CD14-positive monocyte (primary cell): ENCODE data around the gene PSME3. TPM values are rescaled to one million over a fixed set of nuclear protein-coding genes. Genes with fewer than 3 reads are reported as not detected.

Source experiments
- DNase-seq, 3 donors: peaks; one replicate each; pipeline ENCODE4 v3.0.0-alpha.2; 2011 to 2022
- H2AFZ ChIP-seq: 2 replicates; pipeline ENCODE4 v1.6.0; 2012; ENCODE audit warnings: mild to moderate bottlenecking, low read depth, low read length, inconsistent platforms; ENCODE audit not compliant: insufficient read depth, poor library complexity, severe bottlenecking
- H3K27ac ChIP-seq, 2 donors: 1 replicate in 1 of 2; 2 replicates in 1 of 2; pipeline ENCODE4 v1.5.1; 2012 to 2013; ENCODE audit warnings: low read length in 2 of 2, control low read depth in 1 of 2, inconsistent platforms in 1 of 2, low read depth in 1 of 2, mild to moderate bottlenecking in 1 of 2
- H3K27me3 ChIP-seq, 2 donors: one replicate each; pipeline versions ENCODE4 v1.6.0 to v1.6.1; 2011 to 2013; ENCODE audit warnings: low read length in 2 of 2; ENCODE audit not compliant: control insufficient read depth in 2 of 2, insufficient read depth in 2 of 2
- H3K36me3 ChIP-seq, 2 donors: replicated peaks in 1 of 2; 1 replicate in 1 of 2; 2 replicates in 1 of 2; pipeline versions ENCODE4 v1.5.1 to v1.6.1; 2012 to 2013; ENCODE audit warnings: low read length in 2 of 2, control low read depth in 1 of 2, inconsistent platforms in 1 of 2, mild to moderate bottlenecking in 1 of 2; ENCODE audit not compliant: insufficient read depth in 2 of 2, control insufficient read depth in 1 of 2
- H3K4me1 ChIP-seq, 2 donors: 1 replicate in 1 of 2; 2 replicates in 1 of 2; pipeline versions ENCODE4 v1.5.1 to v1.6.1; 2012 to 2013; ENCODE audit warnings: low read length in 2 of 2, control low read depth in 1 of 2, inconsistent platforms in 1 of 2, mild to moderate bottlenecking in 1 of 2, moderate library complexity in 1 of 2; ENCODE audit not compliant: insufficient read depth in 2 of 2, control insufficient read depth in 1 of 2
- H3K4me2 ChIP-seq: replicated peaks from 2 replicates; pipeline ENCODE3; 2012; ENCODE audit warnings: low read length, moderate library complexity, mild to moderate bottlenecking; ENCODE audit not compliant: poor library complexity, severe bottlenecking; ENCODE audit errors: extremely low read depth
- H3K4me3 ChIP-seq, 3 experiments: fragments of 200-600 bp in 1 of 3; sonication (generic) in 1 of 3; replicated peaks in 1 of 3; 1 replicate in 2 of 3; 2 replicates in 1 of 3; pipeline ENCODE4 v1.5.1; 2011 to 2013; ENCODE audit warnings: low read length in 3 of 3, mild to moderate bottlenecking in 3 of 3, control low read depth in 2 of 3, low read depth in 2 of 3, inconsistent platforms in 1 of 3, moderate library complexity in 1 of 3
- H3K79me2 ChIP-seq: 2 replicates; pipeline ENCODE4 v1.6.0; 2012; ENCODE audit warnings: mild to moderate bottlenecking, control low read depth, inconsistent platforms, low read length, moderate library complexity; ENCODE audit not compliant: insufficient read depth
- H3K9ac ChIP-seq: 2 replicates; pipeline ENCODE4 v1.6.0; 2017; ENCODE audit warnings: low read length, mild to moderate bottlenecking; ENCODE audit not compliant: insufficient read depth, poor library complexity, severe bottlenecking
- H3K9me3 ChIP-seq, 2 donors: replicated peaks in 1 of 2; 1 replicate in 1 of 2; 2 replicates in 1 of 2; pipeline versions ENCODE4 v1.5.1 to v1.6.1; 2012 to 2013; ENCODE audit warnings: low read length in 2 of 2, control low read depth in 1 of 2; ENCODE audit not compliant: control insufficient read depth in 1 of 2, insufficient read depth in 1 of 2
- H4K20me1 ChIP-seq: 2 replicates; pipeline ENCODE4 v1.6.0; 2012; ENCODE audit warnings: mild to moderate bottlenecking, low read length, control low read depth, moderate library complexity; ENCODE audit not compliant: insufficient read depth
- H3K27ac Mint-ChIP-seq, 7 donors: one replicate each; pipeline ENCODE4 v1.8.0; 2020; ENCODE audit warnings: mild to moderate bottlenecking in 7 of 7, mixed read lengths in 7 of 7, moderate library complexity in 6 of 7, inconsistent platforms in 2 of 7
- H3K27me3 Mint-ChIP-seq, 3 donors: one replicate each; pipeline ENCODE4 v1.8.0; 2021 to 2022; ENCODE audit warnings: low read depth in 3 of 3, mild to moderate bottlenecking in 3 of 3, mixed read lengths in 3 of 3, moderate library complexity in 3 of 3, inconsistent platforms in 1 of 3
- H3K36me3 Mint-ChIP-seq, 2 donors: one replicate each; pipeline ENCODE4 v1.8.0; 2020; ENCODE audit warnings: mixed read lengths in 2 of 2, inconsistent platforms in 1 of 2, mild to moderate bottlenecking in 1 of 2
- H3K4me1 Mint-ChIP-seq: one replicate; pipeline ENCODE4 v1.8.0; 2020; ENCODE audit warnings: mild to moderate bottlenecking, mixed read lengths
- H3K4me3 Mint-ChIP-seq, 2 donors: one replicate each; pipeline ENCODE4 v1.8.0; 2020; ENCODE audit warnings: mild to moderate bottlenecking in 2 of 2, mixed read lengths in 2 of 2, moderate library complexity in 1 of 2
- H3K9me3 Mint-ChIP-seq, 7 donors: one replicate each; pipeline ENCODE4 v1.8.0; 2020 to 2022; ENCODE audit warnings: mixed read lengths in 7 of 7, mild to moderate bottlenecking in 6 of 7, moderate library complexity in 6 of 7, inconsistent platforms in 2 of 7
- WGBS: methylation state at CpG from one replicate; pipeline ENCODE4 v1.1.5; 2013; ENCODE audit warnings: missing lambda C conversion rate; ENCODE audit not compliant: insufficient coverage; 5-methylcytosine and 5-hydroxymethylcytosine counted together
- intact Hi-C, 2 donors: fragments of 100-400 bp; cut with micrococcal nuclease; formaldehyde crosslinking; loops; one replicate each; pipeline versions ENCODE4 v1.15.0 to v1.15.1; 2023
- polyA plus RNA-seq, 3 donors: library from polyadenylated mRNA; depleted of rRNA in 1 of 3; unstranded in 2 of 3; stranded (reverse) in 1 of 3; fragments of 300-500 nt in 2 of 3; fragments of >200 nt in 1 of 3; fragmentation: Illumina TruSeq in 2 of 3; gene quantifications; 1 replicate in 2 of 3; 2 replicates in 1 of 3; pipeline ENCODE4 v1.2.3, GENCODE V29; 2012 to 2021
- TF ChIP-seq, protein P1 (sequence below): fragments of 200-600 bp; IDR thresholded peaks from one replicate; pipeline ENCODE4 v1.8.0; 2022; ENCODE audit warnings: antibody characterized with exemption, mild to moderate bottlenecking

Gene PSME3
- polyA plus RNA-seq, 3 donors: 61.9 to 137 (median 124) TPM

DNA sequence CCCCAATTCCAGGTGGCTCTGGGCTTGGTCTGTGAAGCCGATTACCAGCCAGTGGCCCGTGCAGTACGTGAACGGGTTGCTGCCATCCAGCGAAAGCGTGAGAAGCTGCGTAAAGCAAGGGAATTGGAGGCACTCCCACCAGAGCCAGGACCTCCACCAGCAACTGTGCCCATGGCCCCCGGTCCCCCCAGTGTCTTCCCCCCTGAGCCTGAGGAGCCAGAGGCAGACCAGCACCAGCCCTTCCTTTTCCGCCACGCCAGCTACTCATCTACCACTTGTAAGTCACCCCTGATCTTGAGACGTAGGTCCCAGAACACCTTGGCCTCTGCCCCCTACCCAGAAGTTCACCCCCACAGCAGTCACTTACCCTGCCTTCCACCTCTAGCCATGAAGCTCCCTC lies 45.9 kb upstream of the PSME3 start:
- Mint-ChIP-seq H3K27me3 (peaks cover 66 to 81% (median 69%) of the 10 kb centered on the region in 3 donors), H3K36me3 (peaks cover 3 to 7% of the 10 kb centered on the region in 2 donors), H3K9me3 (peaks cover 4 to 26% (median 11%) of the 10 kb centered on the region in 7 donors), H3K4me1 (peaks cover 17% of the 10 kb centered on the region), H3K27ac (no peak overlapping the region), H3K4me3 (peak overlapping the region in 1 of 2 donors; percentile 11)
- H3K36me3 ChIP-seq: no peaks in the 10 kb centered on the region
- TF ChIP-seq, protein P1, sequence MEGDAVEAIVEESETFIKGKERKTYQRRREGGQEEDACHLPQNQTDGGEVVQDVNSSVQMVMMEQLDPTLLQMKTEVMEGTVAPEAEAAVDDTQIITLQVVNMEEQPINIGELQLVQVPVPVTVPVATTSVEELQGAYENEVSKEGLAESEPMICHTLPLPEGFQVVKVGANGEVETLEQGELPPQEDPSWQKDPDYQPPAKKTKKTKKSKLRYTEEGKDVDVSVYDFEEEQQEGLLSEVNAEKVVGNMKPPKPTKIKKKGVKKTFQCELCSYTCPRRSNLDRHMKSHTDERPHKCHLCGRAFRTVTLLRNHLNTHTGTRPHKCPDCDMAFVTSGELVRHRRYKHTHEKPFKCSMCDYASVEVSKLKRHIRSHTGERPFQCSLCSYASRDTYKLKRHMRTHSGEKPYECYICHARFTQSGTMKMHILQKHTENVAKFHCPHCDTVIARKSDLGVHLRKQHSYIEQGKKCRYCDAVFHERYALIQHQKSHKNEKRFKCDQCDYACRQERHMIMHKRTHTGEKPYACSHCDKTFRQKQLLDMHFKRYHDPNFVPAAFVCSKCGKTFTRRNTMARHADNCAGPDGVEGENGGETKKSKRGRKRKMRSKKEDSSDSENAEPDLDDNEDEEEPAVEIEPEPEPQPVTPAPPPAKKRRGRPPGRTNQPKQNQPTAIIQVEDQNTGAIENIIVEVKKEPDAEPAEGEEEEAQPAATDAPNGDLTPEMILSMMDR: no peak
- peaks cover 0 to 38% of the 10 kb centered on the region in 2 donors for H3K9me3 ChIP-seq
- 87% methylated on average over 11 of the region's 11 CpGs for WGBS
- H3K9ac ChIP-seq: no peak overlapping the region
- no peak overlapping the region for H3K4me2 ChIP-seq
- H3K27ac ChIP-seq: no peak overlapping the region
- no peaks in the 10 kb centered on the region for H3K79me2 ChIP-seq
- H3K4me3 ChIP-seq: no peak overlapping the region
- H2AFZ ChIP-seq: no peak overlapping the region
- peaks cover 7 to 20% of the 10 kb centered on the region in 2 donors for H3K4me1 ChIP-seq
- no peaks in the 10 kb centered on the region for H4K20me1 ChIP-seq
- no peak for DNase-seq
- intact Hi-C loops: no loop called here
- peaks cover 44 to 60% of the 10 kb centered on the region in 2 donors for H3K27me3 ChIP-seq

DNA sequence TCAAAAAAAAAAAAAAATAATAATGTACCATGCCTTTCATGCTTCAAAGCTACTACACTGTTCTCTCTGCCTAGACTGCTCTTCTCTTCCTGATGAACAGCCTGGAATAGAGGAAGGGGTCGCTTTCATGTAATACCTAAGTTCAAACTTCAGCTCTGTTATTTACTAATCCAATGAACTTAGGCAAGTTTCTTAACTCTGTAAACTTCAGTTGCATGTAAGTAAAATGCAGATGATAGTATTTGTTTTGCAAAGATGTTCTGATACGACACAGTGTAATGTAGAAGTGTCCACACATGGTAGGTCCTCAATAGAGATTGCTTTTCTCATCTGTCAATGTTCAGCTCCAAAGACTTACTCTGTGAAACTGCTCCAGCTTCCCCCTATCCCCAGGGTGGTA lies 41.2 kb upstream of the PSME3 start:
- Histone ChIP-seq H3K4me2 (no peak overlapping the region), H2AFZ (no peak overlapping the region), H3K27ac (no peak overlapping the region), H4K20me1 (no peaks in the 10 kb centered on the region), H3K36me3 (peaks cover 0 to 4% of the 10 kb centered on the region in 2 donors), H3K9me3 (no peaks in the 10 kb centered on the region), H3K79me2 (no peaks in the 10 kb centered on the region), H3K4me1 (peaks cover 0 to under 1% of the 10 kb centered on the region in 2 donors), H3K9ac (no peak overlapping the region), H3K4me3 (no peak overlapping the region), H3K27me3 (peaks cover under 1 to 13% of the 10 kb centered on the region in 2 donors)
- no peak for DNase-seq
- intact Hi-C loops: no loop called here
- Mint-ChIP-seq H3K9me3 (peaks cover 0 to 2% (median 0%) of the 10 kb centered on the region in 7 donors), H3K27me3 (peaks cover 26 to 36% (median 27%) of the 10 kb centered on the region in 3 donors), H3K4me3 (no peak overlapping the region), H3K27ac (no peak overlapping the region), H3K4me1 (peaks cover 14% of the 10 kb centered on the region), H3K36me3 (peaks cover 11 to 13% of the 10 kb centered on the region in 2 donors)
- TF ChIP-seq, protein P1: no peak
- WGBS: no CpG with 5 or more reads among the region's 2 CpGs
